Heart left ventricle (tissue), 13 donors: ENCODE data around the gene BRIP1.

ENCODE experiments used
- CTCF ChIP-seq, 12 donors: fragments of 200-600 bp; sonication (generic) in 4 of 12; IDR thresholded peaks; one replicate each; pipeline versions ENCODE4 v1.5.0 to v1.8.0; 2018 to 2022; ENCODE audit warnings: antibody characterized with exemption in 12 of 12, mild to moderate bottlenecking in 5 of 12
- POLR2A ChIP-seq, 2 donors: fragments of 450-650 bp; IDR thresholded peaks; one replicate each; pipeline ENCODE4 v1.6.1; 2017; ENCODE audit warnings: antibody characterized with exemption in 2 of 2, mild to moderate bottlenecking in 2 of 2, moderate library complexity in 2 of 2
- donor health status: ischemic (EF 13 %, LVEDD 7.1; RV severe dilation, severe dysfunction).
- donor health status: DM: no; HTN: yes; CAD: no.
- donor health status: DM: no; HTN: no; CAD: no.
- donor health status: ischemic (EF 25% LVEDD 6.9; RV normal size, moderate dysfunction).
- donor health status: ischemic (EF 25% LVEDD 5.7; RV mildly dilated, moderate dysfunction).
- donor health status: ischemic (EF 35%, LVEDD 5.7; RV mildly dilated, moderate dysfunction).
- donor health status: nonischemic (EF 11% LVEDD 7.7; RV severe dilation, severe dysfunction).
- donor health status: DM: yes; HTN: yes; CAD: no.
- donor health status: PGD.
- donor health status: ischemic (EF 29% LVEDD 5.4; RV normal size, mild dysfunction).
- donor health status: nonischemic (EF 23%, LVEDD 6.1; RV moderate dilation, normal function).

DNA sequence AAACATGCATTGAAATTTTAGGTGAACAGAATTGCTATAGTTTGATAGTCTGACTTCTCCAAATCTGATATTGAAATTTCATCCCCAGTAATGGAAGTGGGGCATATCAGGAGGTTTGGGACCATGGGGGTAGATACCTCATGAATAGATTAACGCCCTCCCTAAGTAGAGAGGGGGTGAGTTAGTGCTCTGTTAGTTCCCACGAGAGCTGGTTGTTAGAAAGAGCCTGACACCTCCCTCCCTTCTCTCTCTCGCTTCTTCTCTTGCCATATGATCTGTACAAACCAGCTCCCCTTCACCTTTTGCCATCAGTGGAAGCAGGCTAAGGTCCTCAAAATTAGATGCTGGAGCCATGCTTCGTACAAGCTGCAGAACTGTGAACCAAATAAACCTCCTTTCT lies 78.8 kb downstream of the BRIP1 start:
- TF ChIP-seq CTCF (IDR thresholded peaks at IDR 0.05) (no peak), POLR2A (IDR thresholded peaks at IDR 0.05) (no peak)
